Thoracic aorta (tissue), 2 donors: Measurements from ENCODE around the gene CDK8. TPM values are rescaled to one million over a fixed set of nuclear protein-coding genes. Genes with fewer than 3 reads are reported as not detected.

Experiments
- ATAC-seq: fragments of 150-250 bp; one replicate; pipeline ENCODE4 v1.8.0; 2017; ENCODE audit warnings: low read depth; ENCODE audit not compliant: insufficient number of reproducible peaks, low FRiP score
- DNase-seq: peaks from one replicate; pipeline ENCODE4 v3.0.0-alpha.2; 2020; ENCODE audit warnings: low spot score
- H3K27ac ChIP-seq, 2 donors: fragments of 200-600 bp; sonication (generic); 1 replicate in 1 of 2; 2 replicates in 1 of 2; pipeline ENCODE4 v1.5.1; 2016; ENCODE audit warnings: mild to moderate bottlenecking in 2 of 2, moderate library complexity in 2 of 2
- H3K27me3 ChIP-seq: fragments of 200-600 bp; sonication (generic); replicated peaks from 2 replicates; pipeline ENCODE4 v1.6.0; 2016; ENCODE audit warnings: mild to moderate bottlenecking; ENCODE audit not compliant: insufficient read depth
- H3K36me3 ChIP-seq: fragments of 200-600 bp; sonication (generic); one replicate; pipeline ENCODE4 v1.5.1; 2016
- H3K4me1 ChIP-seq, 2 donors: fragments of 200-600 bp; sonication (generic); 1 replicate in 1 of 2; 2 replicates in 1 of 2; pipeline versions ENCODE4 v1.5.1 to v1.6.0; 2016; ENCODE audit warnings: low read depth in 2 of 2, mild to moderate bottlenecking in 1 of 2; ENCODE audit not compliant: control insufficient read depth in 1 of 2
- H3K4me3 ChIP-seq: fragments of 200-600 bp; sonication (generic); 2 replicates; pipeline ENCODE4 v1.5.1; 2016; ENCODE audit warnings: mild to moderate bottlenecking
- H3K9me3 ChIP-seq: fragments of 200-600 bp; sonication (generic); 2 replicates; pipeline ENCODE4 v1.5.1; 2016
- total RNA-seq, 2 donors: library from RNA; depleted of rRNA; stranded (reverse); fragments of >200 nt; gene quantifications; one replicate each; pipeline versions ENCODE4 v1.1.0 to v1.2.3, GENCODE V29; 2016
- TF ChIP-seq, protein P1 (sequence below): fragments of 200-600 bp; sonication (generic); IDR thresholded peaks from one replicate; pipeline ENCODE4 v1.5.1; 2019; ENCODE audit warnings: antibody characterized with exemption

Gene CDK8
- total RNA-seq, 2 donors from 2014 or later, result 5.8 to 11.2 TPM

GRCh38 chr13:26406791-26407190, 152.9 kb downstream of the CDK8 start:
- Histone ChIP-seq H3K27ac (no peak overlapping the region), H3K36me3 (peaks cover 3% of the 10 kb centered on the region), H3K9me3 (no peaks in the 10 kb centered on the region), H3K27me3 (no peaks in the 10 kb centered on the region), H3K4me3 (no peak overlapping the region), H3K4me1 (no peaks in the 10 kb centered on the region)
- TF ChIP-seq, protein P1, sequence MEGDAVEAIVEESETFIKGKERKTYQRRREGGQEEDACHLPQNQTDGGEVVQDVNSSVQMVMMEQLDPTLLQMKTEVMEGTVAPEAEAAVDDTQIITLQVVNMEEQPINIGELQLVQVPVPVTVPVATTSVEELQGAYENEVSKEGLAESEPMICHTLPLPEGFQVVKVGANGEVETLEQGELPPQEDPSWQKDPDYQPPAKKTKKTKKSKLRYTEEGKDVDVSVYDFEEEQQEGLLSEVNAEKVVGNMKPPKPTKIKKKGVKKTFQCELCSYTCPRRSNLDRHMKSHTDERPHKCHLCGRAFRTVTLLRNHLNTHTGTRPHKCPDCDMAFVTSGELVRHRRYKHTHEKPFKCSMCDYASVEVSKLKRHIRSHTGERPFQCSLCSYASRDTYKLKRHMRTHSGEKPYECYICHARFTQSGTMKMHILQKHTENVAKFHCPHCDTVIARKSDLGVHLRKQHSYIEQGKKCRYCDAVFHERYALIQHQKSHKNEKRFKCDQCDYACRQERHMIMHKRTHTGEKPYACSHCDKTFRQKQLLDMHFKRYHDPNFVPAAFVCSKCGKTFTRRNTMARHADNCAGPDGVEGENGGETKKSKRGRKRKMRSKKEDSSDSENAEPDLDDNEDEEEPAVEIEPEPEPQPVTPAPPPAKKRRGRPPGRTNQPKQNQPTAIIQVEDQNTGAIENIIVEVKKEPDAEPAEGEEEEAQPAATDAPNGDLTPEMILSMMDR, result no peak
- DNase-seq, result no peak
- no peak for ATAC-seq

GRCh38 chr13:26411206-26411605, 157.3 kb downstream of the CDK8 start:
- Histone ChIP-seq H3K27ac (no peak overlapping the region), H3K4me1 (no peaks in the 10 kb centered on the region), H3K27me3 (no peaks in the 10 kb centered on the region), H3K36me3 (no peaks in the 10 kb centered on the region), H3K9me3 (no peaks in the 10 kb centered on the region), H3K4me3 (no peak overlapping the region)
- DNase-seq (no peak), ATAC-seq (no peak)
- TF ChIP-seq, protein P1, result no peak

DNA sequence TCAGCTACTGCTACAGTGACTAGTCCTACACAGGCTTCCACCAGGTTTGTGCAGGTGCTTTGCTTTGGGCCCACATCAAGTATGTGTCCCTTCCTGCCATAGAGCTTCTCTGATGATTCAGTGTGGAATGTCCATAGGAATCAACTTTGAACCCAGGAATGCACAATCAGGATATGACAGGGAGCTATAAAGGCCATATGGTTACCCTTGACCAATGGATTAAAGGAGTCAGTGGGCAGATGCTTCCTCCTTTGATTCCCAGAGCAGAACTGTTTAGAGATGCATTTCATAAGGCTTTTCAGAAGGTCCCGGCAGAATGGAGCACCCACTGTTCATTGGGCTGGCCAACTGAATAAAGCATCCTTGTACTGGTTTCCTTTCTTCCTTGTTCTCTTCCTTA, 158.3 kb downstream of the CDK8 start:
- Histone ChIP-seq H3K27me3 (no peaks in the 10 kb centered on the region), H3K27ac (no peak overlapping the region), H3K36me3 (no peaks in the 10 kb centered on the region), H3K4me3 (no peak overlapping the region), H3K4me1 (no peaks in the 10 kb centered on the region), H3K9me3 (no peaks in the 10 kb centered on the region)
- ATAC-seq (no peak), DNase-seq (no peak)
- TF ChIP-seq, protein P1, result no peak

DNA sequence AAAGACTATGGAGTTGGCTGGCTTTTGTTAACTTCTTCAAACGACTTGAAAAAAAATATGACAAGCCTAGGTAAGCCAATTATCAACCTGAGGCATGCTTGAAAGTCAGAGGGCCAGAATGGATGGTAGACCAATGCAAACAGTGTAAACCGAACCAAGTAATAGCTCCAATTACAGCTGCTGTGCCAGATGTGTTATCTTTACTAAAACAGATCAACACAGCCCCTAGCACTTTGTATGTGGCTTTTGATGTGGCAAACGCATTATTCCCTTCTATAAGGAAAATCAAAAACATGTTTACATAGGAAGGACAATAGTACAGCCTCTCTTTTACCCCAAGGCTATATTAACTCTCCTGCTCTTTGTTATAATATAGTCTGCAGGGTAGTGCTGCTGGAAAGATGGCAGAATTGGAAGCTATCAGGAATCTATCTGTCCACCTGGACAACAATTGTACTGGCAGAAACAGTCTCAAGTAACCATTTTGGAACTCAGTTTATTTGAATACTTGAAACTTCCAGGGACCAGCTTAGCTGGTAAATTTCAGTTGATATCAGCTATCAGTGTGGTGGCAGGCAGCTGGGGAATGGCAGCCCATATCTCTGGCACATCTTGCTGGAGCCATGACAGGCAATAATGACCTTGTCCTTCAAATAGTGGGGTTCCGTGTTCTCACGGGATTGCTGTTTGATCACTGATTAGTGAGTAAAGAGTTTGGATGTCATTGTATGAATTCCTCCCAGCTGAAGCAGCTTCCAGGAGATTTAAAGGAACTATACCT, 159.2 kb downstream of the CDK8 start:
- ATAC-seq (no peak), DNase-seq (no peak)
- no peaks in the 10 kb centered on the region for H3K4me1 ChIP-seq
- H3K9me3 ChIP-seq, result no peaks in the 10 kb centered on the region
- TF ChIP-seq, protein P1, result no peak
- H3K27ac ChIP-seq, result no peak overlapping the region
- no peaks in the 10 kb centered on the region for H3K27me3 ChIP-seq
- no peak overlapping the region for H3K4me3 ChIP-seq
- no peaks in the 10 kb centered on the region for H3K36me3 ChIP-seq

GRCh38 chr13:26420282-26420960, 166.5 kb downstream of the CDK8 start:
- no peak for DNase-seq
- Histone ChIP-seq H3K27ac (no peak overlapping the region), H3K36me3 (no peaks in the 10 kb centered on the region), H3K4me3 (no peak overlapping the region), H3K4me1 (peaks cover 17 to 25% of the 10 kb centered on the region in 2 donors), H3K9me3 (no peaks in the 10 kb centered on the region), H3K27me3 (no peaks in the 10 kb centered on the region)
- ATAC-seq, result no peak
- TF ChIP-seq, protein P1, result no peak
